ENCODE measurements around the gene CTDSPL. TPM values are rescaled to one million over a fixed set of nuclear protein-coding genes. Genes with fewer than 3 reads are reported as not detected.
A peak's percentile ranks its signal among the peaks of the same experiment; 100 is the strongest.

CTDSPL gene
- total and polyA plus RNA-seq, 2 of the 13 experiments (the other 11 are each of a cell fraction or from before 2014, with no cell fraction given): 26.1 to 142 TPM

DNA sequence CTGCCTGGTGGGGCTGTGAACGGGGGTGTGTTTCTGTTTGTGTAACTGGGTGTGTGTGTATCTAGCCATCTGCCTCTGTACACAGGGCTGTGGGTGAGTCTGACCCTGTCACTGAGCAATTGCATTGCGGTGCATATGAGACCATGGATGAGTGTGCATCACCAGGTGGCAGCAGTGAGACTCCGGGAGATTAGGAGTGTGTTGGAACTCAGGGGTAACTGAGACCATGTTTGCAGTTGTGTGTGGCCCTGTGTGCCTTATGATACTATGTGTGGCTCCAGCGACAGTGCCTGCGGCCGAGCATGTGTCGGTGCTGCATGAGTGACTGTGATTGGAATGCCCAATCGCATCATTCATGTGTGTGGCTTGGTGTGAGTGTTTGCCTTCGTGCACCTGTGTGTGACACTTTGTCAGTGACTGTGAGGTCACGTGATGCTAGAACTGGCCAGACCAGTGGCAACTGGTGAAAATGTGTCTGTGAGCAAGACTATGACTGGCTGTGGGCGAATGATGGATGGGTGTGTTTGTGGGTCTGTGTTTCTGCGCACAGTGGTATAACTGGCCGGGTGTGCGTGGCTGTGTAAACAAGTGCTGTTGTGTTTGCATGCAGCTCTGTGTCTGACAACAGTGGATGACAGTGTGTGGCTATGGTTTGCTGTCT, 142.9 kb downstream of the CTDSPL start (continued):
- TF ChIP-seq ZHX2 (IDR thresholded peaks at IDR 0.05; ENCODE audit: low read depth): no peak
- no peak for TF ChIP-seq ZHX2 (CRISPR knock-in tag; IDR thresholded peaks at IDR 0.05; ENCODE audit: borderline replicate concordance)
- TF ChIP-seq, protein P1, sequence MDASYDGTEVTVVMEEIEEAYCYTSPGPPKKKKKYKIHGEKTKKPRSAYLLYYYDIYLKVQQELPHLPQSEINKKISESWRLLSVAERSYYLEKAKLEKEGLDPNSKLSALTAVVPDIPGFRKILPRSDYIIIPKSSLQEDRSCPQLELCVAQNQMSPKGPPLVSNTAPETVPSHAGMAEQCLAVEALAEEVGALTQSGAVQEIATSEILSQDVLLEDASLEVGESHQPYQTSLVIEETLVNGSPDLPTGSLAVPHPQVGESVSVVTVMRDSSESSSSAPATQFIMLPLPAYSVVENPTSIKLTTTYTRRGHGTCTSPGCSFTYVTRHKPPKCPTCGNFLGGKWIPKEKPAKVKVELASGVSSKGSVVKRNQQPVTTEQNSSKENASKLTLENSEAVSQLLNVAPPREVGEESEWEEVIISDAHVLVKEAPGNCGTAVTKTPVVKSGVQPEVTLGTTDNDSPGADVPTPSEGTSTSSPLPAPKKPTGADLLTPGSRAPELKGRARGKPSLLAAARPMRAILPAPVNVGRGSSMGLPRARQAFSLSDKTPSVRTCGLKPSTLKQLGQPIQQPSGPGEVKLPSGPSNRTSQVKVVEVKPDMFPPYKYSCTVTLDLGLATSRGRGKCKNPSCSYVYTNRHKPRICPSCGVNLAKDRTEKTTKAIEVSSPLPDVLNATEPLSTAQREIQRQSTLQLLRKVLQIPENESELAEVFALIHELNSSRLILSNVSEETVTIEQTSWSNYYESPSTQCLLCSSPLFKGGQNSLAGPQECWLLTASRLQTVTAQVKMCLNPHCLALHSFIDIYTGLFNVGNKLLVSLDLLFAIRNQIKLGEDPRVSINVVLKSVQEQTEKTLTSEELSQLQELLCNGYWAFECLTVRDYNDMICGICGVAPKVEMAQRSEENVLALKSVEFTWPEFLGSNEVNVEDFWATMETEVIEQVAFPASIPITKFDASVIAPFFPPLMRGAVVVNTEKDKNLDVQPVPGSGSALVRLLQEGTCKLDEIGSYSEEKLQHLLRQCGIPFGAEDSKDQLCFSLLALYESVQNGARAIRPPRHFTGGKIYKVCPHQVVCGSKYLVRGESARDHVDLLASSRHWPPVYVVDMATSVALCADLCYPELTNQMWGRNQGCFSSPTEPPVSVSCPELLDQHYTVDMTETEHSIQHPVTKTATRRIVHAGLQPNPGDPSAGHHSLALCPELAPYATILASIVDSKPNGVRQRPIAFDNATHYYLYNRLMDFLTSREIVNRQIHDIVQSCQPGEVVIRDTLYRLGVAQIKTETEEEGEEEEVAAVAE (CRISPR knock-in tag; IDR thresholded peaks at IDR 0.05; ENCODE audit: borderline replicate concordance): peak; percentile 43; the same call in 1 of the 2 replicates
- TF ChIP-seq, protein P2, sequence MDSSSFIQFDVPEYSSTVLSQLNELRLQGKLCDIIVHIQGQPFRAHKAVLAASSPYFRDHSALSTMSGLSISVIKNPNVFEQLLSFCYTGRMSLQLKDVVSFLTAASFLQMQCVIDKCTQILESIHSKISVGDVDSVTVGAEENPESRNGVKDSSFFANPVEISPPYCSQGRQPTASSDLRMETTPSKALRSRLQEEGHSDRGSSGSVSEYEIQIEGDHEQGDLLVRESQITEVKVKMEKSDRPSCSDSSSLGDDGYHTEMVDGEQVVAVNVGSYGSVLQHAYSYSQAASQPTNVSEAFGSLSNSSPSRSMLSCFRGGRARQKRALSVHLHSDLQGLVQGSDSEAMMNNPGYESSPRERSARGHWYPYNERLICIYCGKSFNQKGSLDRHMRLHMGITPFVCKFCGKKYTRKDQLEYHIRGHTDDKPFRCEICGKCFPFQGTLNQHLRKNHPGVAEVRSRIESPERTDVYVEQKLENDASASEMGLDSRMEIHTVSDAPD (CRISPR knock-in tag; IDR thresholded peaks at IDR 0.05): no peak; the same call in 1 of the 2 replicates
- no peak for TF ChIP-seq CAMTA2 (CRISPR knock-in tag; IDR thresholded peaks at IDR 0.05; ENCODE audit: borderline replicate concordance)
- TF ChIP-seq TBL1XR1 (IDR thresholded peaks at IDR 0.05; ENCODE audit: borderline replicate concordance, low read length, partially characterized antibody): no peak
- TF ChIP-seq ETV5 (CRISPR knock-in tag; IDR thresholded peaks at IDR 0.05; ENCODE audit: borderline replicate concordance): no peak; the same call in 1 of the 2 replicates
- no peak for TF ChIP-seq MED1 (CRISPR knock-in tag; IDR thresholded peaks at IDR 0.05)
- no peak for TF ChIP-seq MZF1 (CRISPR knock-in tag; IDR thresholded peaks at IDR 0.05; ENCODE audit: borderline replicate concordance)
- TF ChIP-seq TEAD3 (CRISPR knock-in tag; optimal IDR thresholded peaks at IDR 0.05; ENCODE audit: borderline replicate concordance): peak; percentile 81
- TF ChIP-seq SCMH1 (CRISPR knock-in tag; IDR thresholded peaks at IDR 0.05; ENCODE audit: borderline replicate concordance): no peak
- TF ChIP-seq ZSCAN12 (CRISPR knock-in tag; IDR thresholded peaks at IDR 0.05): no peak
- TF ChIP-seq SMC3 (IDR thresholded peaks at IDR 0.05; ENCODE audit: low read length): peak; percentile 84
- no peak for TF ChIP-seq PTBP1 (IDR thresholded peaks at IDR 0.05; ENCODE audit: low read depth, low read length, poor library complexity, severe bottlenecking)
- 0 out of 2 replicates have a peak, but pooled peaks have one; percentile 24 for TF ChIP-seq HINFP (CRISPR knock-in tag; IDR thresholded peaks at IDR 0.05; ENCODE audit: low read depth)

Data from HepG2 (cell line).